HEK293 (cell line): ENCODE results near the gene ISCU.

ENCODE experiments used
- CTCF ChIA-PET: fragments of 350-600 bp; formaldehyde crosslinking; extraction: SDS; loops from one replicate; lab custom pipeline; 2021; ENCODE audit warnings: antibody characterized with exemption; lab: Yijun Ruan, JAX
- POLR2A ChIA-PET: fragments of 300-600 bp; formaldehyde crosslinking; extraction: SDS; loops from one replicate; lab custom pipeline; 2020; ENCODE audit warnings: antibody characterized with exemption, inconsistent platforms; lab: Yijun Ruan, JAX
- H3K27ac ChIP-seq: fragments of 200-500 bp; sonication (Bioruptor generic); 2 replicates; pipeline ENCODE4 v1.5.1; 2014; ENCODE audit warnings: low read depth, low read length, control low read depth, inconsistent platforms; ENCODE audit errors: extremely low read depth
- H3K36me3 ChIP-seq, 2 experiments: fragments of 200-500 bp in 1 of 2; sonication (Bioruptor generic) in 1 of 2; 1 replicate in 1 of 2; 2 replicates in 1 of 2; pipeline ENCODE4 v1.5.1; 2014 to 2017; ENCODE audit warnings: inconsistent platforms in 2 of 2, low read length in 2 of 2; ENCODE audit not compliant: control insufficient read depth in 2 of 2, insufficient read depth in 1 of 2
- H3K4me1 ChIP-seq: fragments of 200-500 bp; sonication (Bioruptor generic); 2 replicates; pipeline ENCODE4 v1.5.1; 2014; ENCODE audit warnings: mild to moderate bottlenecking, low read length, inconsistent platforms; ENCODE audit not compliant: control insufficient read depth, insufficient read depth
- H3K4me3 ChIP-seq: 2 replicates; pipeline ENCODE4 v1.5.1; 2011; ENCODE audit warnings: low read depth, mild to moderate bottlenecking, control low read depth, low read length, moderate library complexity
- H3K9me3 ChIP-seq: fragments of 200-500 bp; sonication (Bioruptor generic); 2 replicates; pipeline ENCODE4 v1.5.1; 2014; ENCODE audit warnings: low read depth, low read length, inconsistent platforms; ENCODE audit not compliant: control insufficient read depth, insufficient read depth
- GFI1B ChIP-seq: fragments of 450-650 bp; formaldehyde crosslinking; IDR thresholded peaks from 2 replicates; pipeline ENCODE4 v1.5.1; 2016; ENCODE audit warnings: missing biosample characterization, missing genetic modification characterization
- MYNN ChIP-seq: fragments of 450-650 bp; formaldehyde crosslinking; IDR thresholded peaks from 2 replicates; pipeline ENCODE4 v1.5.1; 2016; ENCODE audit warnings: missing biosample characterization, missing genetic modification characterization, borderline replicate concordance
- SP7 ChIP-seq: fragments of 450-650 bp; formaldehyde crosslinking; IDR thresholded peaks from 2 replicates; pipeline ENCODE4 v1.5.1; 2016; ENCODE audit warnings: missing biosample characterization, missing genetic modification characterization
- ZBTB49 ChIP-seq: fragments of 450-650 bp; formaldehyde crosslinking; IDR thresholded peaks from 2 replicates; pipeline ENCODE4 v1.5.1; 2016; ENCODE audit warnings: missing biosample characterization, missing genetic modification characterization, low read depth
- ZNF132 ChIP-seq: fragments of 450-650 bp; formaldehyde crosslinking; IDR thresholded peaks from 2 replicates; pipeline ENCODE4 v1.5.1; 2017; ENCODE audit warnings: missing biosample characterization, missing genetic modification characterization, borderline replicate concordance
- ZNF513 ChIP-seq: fragments of 450-650 bp; IDR thresholded peaks from 2 replicates; pipeline ENCODE4 v1.5.1; 2018; ENCODE audit warnings: missing biosample characterization, missing genetic modification characterization
- ZNF623 ChIP-seq: fragments of 450-650 bp; formaldehyde crosslinking; IDR thresholded peaks from 2 replicates; pipeline ENCODE4 v1.5.1; 2016; ENCODE audit warnings: missing biosample characterization, missing genetic modification characterization
- ZNF664 ChIP-seq: fragments of 450-650 bp; formaldehyde crosslinking; IDR thresholded peaks from 2 replicates; pipeline ENCODE4 v1.5.1; 2016; ENCODE audit warnings: missing biosample characterization, missing genetic modification characterization
- TF ChIP-seq, protein P1 (sequence below): fragments of 450-650 bp; formaldehyde crosslinking; IDR thresholded peaks from 2 replicates; pipeline ENCODE4 v1.5.1; 2016; ENCODE audit warnings: missing biosample characterization, missing genetic modification characterization
- TF ChIP-seq, protein P2 (sequence below): fragments of 450-650 bp; formaldehyde crosslinking; IDR thresholded peaks from 2 replicates; pipeline ENCODE4 v1.5.1; 2016; ENCODE audit warnings: missing biosample characterization, missing genetic modification characterization

The ISCU gene

DNA sequence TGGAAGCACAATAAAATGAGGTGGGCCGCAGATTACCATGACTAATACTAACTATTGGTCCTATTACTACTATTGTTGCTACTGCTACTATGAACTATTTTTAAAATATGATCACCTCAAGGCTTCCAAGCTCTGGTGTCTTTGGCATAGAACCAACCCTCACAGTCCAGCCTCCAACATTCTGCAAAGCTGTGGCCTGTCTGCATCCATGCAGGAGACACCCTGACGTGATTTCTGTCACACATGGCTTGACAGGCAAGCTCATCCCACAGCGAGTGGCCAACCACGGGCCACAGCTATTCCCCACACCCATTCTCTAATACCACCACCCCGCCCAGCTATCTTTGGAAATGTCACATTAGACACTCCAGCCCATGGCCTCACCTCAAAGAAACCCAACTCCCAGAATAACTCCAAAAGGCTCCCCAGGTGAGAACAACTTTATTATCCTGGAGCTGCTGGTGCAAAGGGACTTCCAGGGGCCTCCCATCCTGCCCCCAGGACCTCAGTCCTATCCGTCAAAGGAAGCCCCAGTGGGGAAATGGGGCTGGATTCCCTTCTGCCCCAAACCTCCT is 14.4 kb downstream of the ISCU start (continued):
- TF ChIP-seq, protein P1, sequence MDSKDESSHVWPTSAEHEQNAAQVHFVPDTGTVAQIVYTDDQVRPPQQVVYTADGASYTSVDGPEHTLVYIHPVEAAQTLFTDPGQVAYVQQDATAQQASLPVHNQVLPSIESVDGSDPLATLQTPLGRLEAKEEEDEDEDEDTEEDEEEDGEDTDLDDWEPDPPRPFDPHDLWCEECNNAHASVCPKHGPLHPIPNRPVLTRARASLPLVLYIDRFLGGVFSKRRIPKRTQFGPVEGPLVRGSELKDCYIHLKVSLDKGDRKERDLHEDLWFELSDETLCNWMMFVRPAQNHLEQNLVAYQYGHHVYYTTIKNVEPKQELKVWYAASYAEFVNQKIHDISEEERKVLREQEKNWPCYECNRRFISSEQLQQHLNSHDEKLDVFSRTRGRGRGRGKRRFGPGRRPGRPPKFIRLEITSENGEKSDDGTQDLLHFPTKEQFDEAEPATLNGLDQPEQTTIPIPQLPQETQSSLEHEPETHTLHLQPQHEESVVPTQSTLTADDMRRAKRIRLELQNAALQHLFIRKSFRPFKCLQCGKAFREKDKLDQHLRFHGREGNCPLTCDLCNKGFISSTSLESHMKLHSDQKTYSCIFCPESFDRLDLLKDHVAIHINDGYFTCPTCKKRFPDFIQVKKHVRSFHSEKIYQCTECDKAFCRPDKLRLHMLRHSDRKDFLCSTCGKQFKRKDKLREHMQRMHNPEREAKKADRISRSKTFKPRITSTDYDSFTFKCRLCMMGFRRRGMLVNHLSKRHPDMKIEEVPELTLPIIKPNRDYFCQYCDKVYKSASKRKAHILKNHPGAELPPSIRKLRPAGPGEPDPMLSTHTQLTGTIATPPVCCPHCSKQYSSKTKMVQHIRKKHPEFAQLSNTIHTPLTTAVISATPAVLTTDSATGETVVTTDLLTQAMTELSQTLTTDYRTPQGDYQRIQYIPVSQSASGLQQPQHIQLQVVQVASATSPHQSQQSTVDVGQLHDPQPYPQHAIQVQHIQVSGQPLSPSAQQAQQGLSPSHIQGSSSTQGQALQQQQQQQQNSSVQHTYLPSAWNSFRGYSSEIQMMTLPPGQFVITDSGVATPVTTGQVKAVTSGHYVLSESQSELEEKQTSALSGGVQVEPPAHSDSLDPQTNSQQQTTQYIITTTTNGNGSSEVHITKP (tag by site-specific recombination) = no peak
- TF ChIP-seq SP7 (tag by site-specific recombination) (no peak), GFI1B (no peak)

DNA sequence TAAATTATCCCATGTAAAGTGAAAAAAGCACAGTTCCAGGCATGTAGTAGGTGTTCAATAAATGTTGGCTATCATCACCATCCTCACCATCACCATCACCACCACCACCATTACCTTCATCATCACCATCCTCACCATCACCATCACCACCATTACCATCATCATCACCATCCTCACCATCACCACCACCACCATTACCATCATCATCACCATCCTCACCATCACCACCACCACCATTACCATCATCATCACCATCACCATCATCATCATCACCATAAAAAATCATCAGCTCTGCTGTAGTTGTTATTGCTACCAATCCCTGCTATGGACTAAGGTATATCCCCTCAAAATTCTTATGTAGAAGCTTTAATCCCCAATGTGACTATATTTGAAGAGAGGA is 15.1 kb downstream of the ISCU start:
- CTCF ChIA-PET = interaction anchor here (2.2 kb wide), 1 partner anchor 40 kb away, joined by 17 read pairs; no protein-coding TSS in a partner anchor
- Histone ChIP-seq H3K4me1 (no peaks in the 10 kb centered on the region), H3K4me3 (no peak overlapping the region), H3K36me3 (no peaks in the 10 kb centered on the region), H3K27ac (no peak overlapping the region), H3K9me3 (no peaks in the 10 kb centered on the region)
- no peak for TF ChIP-seq ZBTB49 (tag by site-specific recombination)
- TF ChIP-seq ZNF664 (tag by site-specific recombination) = 0 out of 2 replicates have a peak, but pooled peaks have one; percentile 39
- TF ChIP-seq ZNF513 (tag by site-specific recombination) = peak; percentile 96
- TF ChIP-seq ZNF132 (tag by site-specific recombination) = no peak
- POLR2A ChIA-PET = no interaction called here

- Histone ChIP-seq H3K4me3 (no peak overlapping the region), H3K36me3 (no peaks in the 10 kb centered on the region), H3K9me3 (no peaks in the 10 kb centered on the region), H3K27ac (no peak overlapping the region), H3K4me1 (no peaks in the 10 kb centered on the region)
- CTCF ChIA-PET = interaction anchor here (2.2 kb wide), 1 partner anchor 40 kb away, joined by 17 read pairs; no protein-coding TSS in a partner anchor
- POLR2A ChIA-PET = no interaction called here
- TF ChIP-seq MYNN (tag by site-specific recombination) (no peak), ZNF513 (tag by site-specific recombination) (peak; percentile 90), ZNF623 (tag by site-specific recombination) (no peak)
- TF ChIP-seq, protein P2, sequence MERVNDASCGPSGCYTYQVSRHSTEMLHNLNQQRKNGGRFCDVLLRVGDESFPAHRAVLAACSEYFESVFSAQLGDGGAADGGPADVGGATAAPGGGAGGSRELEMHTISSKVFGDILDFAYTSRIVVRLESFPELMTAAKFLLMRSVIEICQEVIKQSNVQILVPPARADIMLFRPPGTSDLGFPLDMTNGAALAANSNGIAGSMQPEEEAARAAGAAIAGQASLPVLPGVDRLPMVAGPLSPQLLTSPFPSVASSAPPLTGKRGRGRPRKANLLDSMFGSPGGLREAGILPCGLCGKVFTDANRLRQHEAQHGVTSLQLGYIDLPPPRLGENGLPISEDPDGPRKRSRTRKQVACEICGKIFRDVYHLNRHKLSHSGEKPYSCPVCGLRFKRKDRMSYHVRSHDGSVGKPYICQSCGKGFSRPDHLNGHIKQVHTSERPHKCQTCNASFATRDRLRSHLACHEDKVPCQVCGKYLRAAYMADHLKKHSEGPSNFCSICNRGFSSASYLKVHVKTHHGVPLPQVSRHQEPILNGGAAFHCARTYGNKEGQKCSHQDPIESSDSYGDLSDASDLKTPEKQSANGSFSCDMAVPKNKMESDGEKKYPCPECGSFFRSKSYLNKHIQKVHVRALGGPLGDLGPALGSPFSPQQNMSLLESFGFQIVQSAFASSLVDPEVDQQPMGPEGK (tag by site-specific recombination) = no peak
Measured at GRCh38 chr12:108578264-108578663, 15.9 kb downstream of the ISCU start.
